Measurements from ENCODE around the gene CBX6.

DNA sequence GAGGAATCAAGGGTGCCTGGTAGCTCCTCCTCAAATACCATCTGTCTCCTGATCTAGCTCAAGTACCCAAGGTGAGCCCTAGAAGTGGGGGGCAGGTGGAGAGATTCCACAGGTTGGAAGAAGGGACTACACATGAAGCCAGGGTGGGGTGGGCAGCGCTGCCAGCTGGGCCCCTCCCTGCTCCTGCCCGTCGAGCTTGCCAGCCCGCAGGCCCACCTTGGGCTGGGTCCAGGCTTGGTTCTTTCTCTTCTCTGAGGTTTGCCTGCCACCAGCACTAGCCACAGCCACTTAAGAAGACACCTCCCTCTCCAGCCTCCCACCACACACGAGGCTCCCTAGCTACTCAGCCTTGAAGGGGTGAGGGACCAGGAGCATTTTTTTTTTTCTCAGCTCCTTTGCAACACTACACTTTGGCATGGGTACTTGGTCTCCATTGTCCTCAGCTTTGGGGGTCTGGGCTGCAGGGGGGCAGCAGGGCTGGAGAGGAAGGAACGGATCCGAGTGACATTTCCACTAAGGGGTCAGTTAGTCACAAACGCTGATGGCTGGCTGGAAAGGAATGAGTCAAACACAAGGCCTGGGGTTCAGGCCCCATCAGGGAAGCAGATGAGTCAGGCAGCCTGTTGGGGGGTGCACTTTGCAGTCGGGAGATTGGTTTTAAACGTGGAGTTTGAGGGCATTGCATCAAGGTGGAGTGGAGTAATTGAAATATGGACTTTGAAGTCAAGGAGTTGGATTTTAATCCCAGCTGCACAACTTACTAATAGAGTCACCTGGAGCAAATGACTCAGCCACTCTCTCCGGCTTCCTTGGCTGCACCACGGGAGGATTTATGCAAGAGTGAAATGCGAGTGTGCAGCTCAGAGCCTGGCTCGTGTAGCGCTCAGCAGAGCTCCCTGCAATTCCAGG, 20.8 kb downstream of the CBX6 start:
- TF ChIP-seq CTCF (IDR thresholded peaks at IDR 0.05) (no peak), POLR2A (IDR thresholded peaks at IDR 0.05) (no peak)
